ENCODE data around the gene F9. TPM values are rescaled to one million over a fixed set of nuclear protein-coding genes. Genes with fewer than 3 reads are reported as not detected.

Gene F9
- total RNA-seq, 1 experiment from 2014 or later = not detected

DNA sequence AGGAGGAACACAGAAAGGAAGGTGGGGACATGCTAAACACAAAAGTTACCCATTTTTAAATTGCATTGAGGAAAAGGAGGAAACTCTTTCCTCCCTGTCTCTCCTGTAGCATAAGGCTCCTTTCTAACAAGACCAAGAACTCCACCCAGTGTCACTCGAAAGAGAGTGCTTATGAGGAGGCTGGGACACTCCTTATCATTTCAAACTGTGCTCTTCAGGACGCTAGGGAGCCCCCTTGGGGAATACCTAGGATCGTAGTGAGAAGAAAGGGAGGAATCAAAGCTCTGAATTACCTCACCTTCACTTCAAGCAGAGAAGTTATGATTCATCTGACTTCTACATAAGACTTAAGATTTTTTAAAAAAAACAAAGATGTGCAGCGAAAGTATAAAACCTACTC, 65.5 kb downstream of the F9 start (continued):
- TF ChIP-seq REST (IDR thresholded peaks at IDR 0.05; ENCODE audit: low read depth) = no peak
- TF ChIP-seq ELF1 (IDR thresholded peaks at IDR 0.05; ENCODE audit: borderline replicate concordance, low read depth) = no peak
- no peak for TF ChIP-seq ZFX (IDR thresholded peaks at IDR 0.05)
- no peak for TF ChIP-seq ZNF274 (IDR thresholded peaks at IDR 0.05; ENCODE audit: low read depth, low read length)

GRCh38 chrX:139600105-139600504, 69.6 kb downstream of the F9 start:
- no peak overlapping the region for H3K4me2 ChIP-seq (ENCODE audit: low read length)
- H3K27ac ChIP-seq (ENCODE audit: low read depth, low read length) = no peak overlapping the region
- DNase-seq (ENCODE audit: low read depth, low spot score) (no peak), ATAC-seq (no peak)
- H3K9me2 ChIP-seq (ENCODE audit: insufficient read depth) = no peaks in the 10 kb centered on the region
- no peaks in the 10 kb centered on the region for H3K79me2 ChIP-seq (ENCODE audit: insufficient read depth, low read length)
- TF ChIP-seq EZH2phosphoT487 (IDR thresholded peaks at IDR 0.05; ENCODE audit: borderline replicate concordance) = no peak
- no peak for TF ChIP-seq POLR2A (IDR thresholded peaks at IDR 0.05; ENCODE audit: borderline replicate concordance, extremely low read depth, insufficient read depth, insufficient read length)
- TF ChIP-seq ZBTB33 (IDR thresholded peaks at IDR 0.05; ENCODE audit: extremely low read depth, insufficient replicate concordance, low read length) = no peak
- TF ChIP-seq SIN3A (IDR thresholded peaks at IDR 0.05; ENCODE audit: low read depth) = no peak
- TF ChIP-seq, protein P1, sequence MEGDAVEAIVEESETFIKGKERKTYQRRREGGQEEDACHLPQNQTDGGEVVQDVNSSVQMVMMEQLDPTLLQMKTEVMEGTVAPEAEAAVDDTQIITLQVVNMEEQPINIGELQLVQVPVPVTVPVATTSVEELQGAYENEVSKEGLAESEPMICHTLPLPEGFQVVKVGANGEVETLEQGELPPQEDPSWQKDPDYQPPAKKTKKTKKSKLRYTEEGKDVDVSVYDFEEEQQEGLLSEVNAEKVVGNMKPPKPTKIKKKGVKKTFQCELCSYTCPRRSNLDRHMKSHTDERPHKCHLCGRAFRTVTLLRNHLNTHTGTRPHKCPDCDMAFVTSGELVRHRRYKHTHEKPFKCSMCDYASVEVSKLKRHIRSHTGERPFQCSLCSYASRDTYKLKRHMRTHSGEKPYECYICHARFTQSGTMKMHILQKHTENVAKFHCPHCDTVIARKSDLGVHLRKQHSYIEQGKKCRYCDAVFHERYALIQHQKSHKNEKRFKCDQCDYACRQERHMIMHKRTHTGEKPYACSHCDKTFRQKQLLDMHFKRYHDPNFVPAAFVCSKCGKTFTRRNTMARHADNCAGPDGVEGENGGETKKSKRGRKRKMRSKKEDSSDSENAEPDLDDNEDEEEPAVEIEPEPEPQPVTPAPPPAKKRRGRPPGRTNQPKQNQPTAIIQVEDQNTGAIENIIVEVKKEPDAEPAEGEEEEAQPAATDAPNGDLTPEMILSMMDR (IDR thresholded peaks at IDR 0.05 in 2 of 3, conservative IDR thresholded peaks at IDR 0.05 in 1 of 3; ENCODE audit: borderline replicate concordance in 1 of 3, insufficient read depth in 1 of 3, low read depth in 2 of 3, low read length in 2 of 3) = no peak
- TF ChIP-seq YY1 (IDR thresholded peaks at IDR 0.05; ENCODE audit: extremely low read depth, insufficient replicate concordance, low read depth, low read length) = no peak
- no peak for TF ChIP-seq JUND (IDR thresholded peaks at IDR 0.05)
- TF ChIP-seq CBX3 (IDR thresholded peaks at IDR 0.05; ENCODE audit: low read depth) = no peak
- no peak for TF ChIP-seq CEBPB (IDR thresholded peaks at IDR 0.05; ENCODE audit: low read depth)
- no peak for TF ChIP-seq ZFX (IDR thresholded peaks at IDR 0.05)
- TF ChIP-seq SP1 (IDR thresholded peaks at IDR 0.05; ENCODE audit: low read depth) = no peak
- TF ChIP-seq EGR1 (IDR thresholded peaks at IDR 0.05; ENCODE audit: low read depth) = no peak
- no peak for TF ChIP-seq SRF (IDR thresholded peaks at IDR 0.05; ENCODE audit: low read depth)
- no peak for TF ChIP-seq ZNF274 (IDR thresholded peaks at IDR 0.05; ENCODE audit: low read depth, low read length)
- TF ChIP-seq, protein P2, sequence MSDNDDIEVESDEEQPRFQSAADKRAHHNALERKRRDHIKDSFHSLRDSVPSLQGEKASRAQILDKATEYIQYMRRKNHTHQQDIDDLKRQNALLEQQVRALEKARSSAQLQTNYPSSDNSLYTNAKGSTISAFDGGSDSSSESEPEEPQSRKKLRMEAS (IDR thresholded peaks at IDR 0.05) = no peak
- H3K9me3 ChIP-seq (ENCODE audit: control insufficient read depth in 1 of 2, insufficient read depth in 1 of 2, low read depth in 1 of 2, low read length in 2 of 2) = no peaks in the 10 kb centered on the region
- BruUV-seq (replicated peaks) = no TSS peak
- no peak overlapping the region for H3K9ac ChIP-seq (ENCODE audit: low read length)
- CTCF ChIA-PET = no interaction called here
- H3K4me1 ChIP-seq (ENCODE audit: control insufficient read depth in 1 of 2, insufficient read depth in 2 of 2, low read length in 2 of 2) = no peaks in the 10 kb centered on the region
- H3K36me3 ChIP-seq (ENCODE audit: control insufficient read depth in 1 of 2, insufficient read depth in 2 of 2, low read length in 2 of 2) = no peaks in the 10 kb centered on the region
- POLR2A ChIA-PET = no interaction called here
- H4K20me1 ChIP-seq (ENCODE audit: insufficient read depth) = no peaks in the 10 kb centered on the region
- H2AFZ ChIP-seq (ENCODE audit: low read depth, low read length, poor library complexity, severe bottlenecking) = no peak overlapping the region
- RAD21 ChIA-PET (ENCODE audit: low non-redundant PET in 1 of 2, low total read pairs in 2 of 2, uncharacterized antibody in 2 of 2, unreplicated experiment in 2 of 2) = no interaction called here
- H3K27me3 ChIP-seq (ENCODE audit: insufficient read depth, low read length) = no peaks in the 10 kb centered on the region
- no peak overlapping the region for H3K4me3 ChIP-seq (replicated peaks in 1 of 2; ENCODE audit: low read depth in 1 of 2, low read length in 2 of 2)
- intact Hi-C loops (cut with micrococcal nuclease) = no loop called here
